ENCODE measurements around the gene TLL2. TPM values are rescaled to one million over a fixed set of nuclear protein-coding genes. Genes with fewer than 3 reads are reported as not detected.

The TLL2 gene
- total RNA-seq, 1 donor from 2014 or later, result 1.9 TPM

GRCh38 chr10:96338279-96338925, 175.3 kb downstream of the TLL2 start:
- Mint-ChIP-seq H3K27me3 (ENCODE audit: low read depth) (peaks cover 20% of the 10 kb centered on the region), H3K36me3 (ENCODE audit: low read depth) (no peaks in the 10 kb centered on the region), H3K9me3 (ENCODE audit: low read depth) (no peaks in the 10 kb centered on the region), H3K4me1 (ENCODE audit: low read depth) (peaks cover 5% of the 10 kb centered on the region), H3K27ac (ENCODE audit: unreplicated experiment) (no peak overlapping the region), H3K4me3 (ENCODE audit: unreplicated experiment) (no peak overlapping the region)
- DNase-seq (ENCODE audit: low spot score), result no peak
- no peak for TF ChIP-seq CTCF (IDR thresholded peaks at IDR 0.05)

GRCh38 chr10:96337106-96337505, 176.6 kb downstream of the TLL2 start:
- peaks cover 26% of the 10 kb centered on the region for H3K27me3 Mint-ChIP-seq (ENCODE audit: low read depth)
- H3K36me3 Mint-ChIP-seq (ENCODE audit: low read depth), result no peaks in the 10 kb centered on the region
- DNase-seq (ENCODE audit: low spot score), result no peak
- H3K4me1 Mint-ChIP-seq (ENCODE audit: low read depth), result peaks cover 5% of the 10 kb centered on the region
- H3K9me3 Mint-ChIP-seq (ENCODE audit: low read depth), result no peaks in the 10 kb centered on the region
- H3K4me3 Mint-ChIP-seq (ENCODE audit: unreplicated experiment), result no peak overlapping the region
- TF ChIP-seq CTCF (IDR thresholded peaks at IDR 0.05), result no peak
- no peak overlapping the region for H3K27ac Mint-ChIP-seq (ENCODE audit: unreplicated experiment)

GRCh38 chr10:96334616-96335526, 178.9 kb downstream of the TLL2 start:
- Mint-ChIP-seq H3K27ac (ENCODE audit: unreplicated experiment) (no peak overlapping the region), H3K36me3 (ENCODE audit: low read depth) (no peaks in the 10 kb centered on the region), H3K4me3 (ENCODE audit: unreplicated experiment) (no peak overlapping the region), H3K4me1 (ENCODE audit: low read depth) (no peaks in the 10 kb centered on the region), H3K27me3 (ENCODE audit: low read depth) (peaks cover 36% of the 10 kb centered on the region), H3K9me3 (ENCODE audit: low read depth) (no peaks in the 10 kb centered on the region)
- DNase-seq (ENCODE audit: low spot score), result no peak
- TF ChIP-seq CTCF (IDR thresholded peaks at IDR 0.05), result peak; percentile 86

GRCh38 chr10:96333101-96333500, 180.6 kb downstream of the TLL2 start:
- DNase-seq (ENCODE audit: low spot score), result no peak
- TF ChIP-seq CTCF (IDR thresholded peaks at IDR 0.05), result no peak
- peaks cover 42% of the 10 kb centered on the region for H3K27me3 Mint-ChIP-seq (ENCODE audit: low read depth)
- H3K9me3 Mint-ChIP-seq (ENCODE audit: low read depth), result no peaks in the 10 kb centered on the region
- H3K4me1 Mint-ChIP-seq (ENCODE audit: low read depth), result no peaks in the 10 kb centered on the region
- no peaks in the 10 kb centered on the region for H3K36me3 Mint-ChIP-seq (ENCODE audit: low read depth)
- H3K27ac Mint-ChIP-seq (ENCODE audit: unreplicated experiment), result no peak overlapping the region
- H3K4me3 Mint-ChIP-seq (ENCODE audit: unreplicated experiment), result no peak overlapping the region

GRCh38 chr10:96327462-96327861, 186.3 kb downstream of the TLL2 start:
- Mint-ChIP-seq H3K36me3 (ENCODE audit: low read depth) (no peaks in the 10 kb centered on the region), H3K27me3 (ENCODE audit: low read depth) (peaks cover 50% of the 10 kb centered on the region), H3K27ac (ENCODE audit: unreplicated experiment) (no peak overlapping the region), H3K4me3 (ENCODE audit: unreplicated experiment) (no peak overlapping the region), H3K4me1 (ENCODE audit: low read depth) (no peaks in the 10 kb centered on the region), H3K9me3 (ENCODE audit: low read depth) (no peaks in the 10 kb centered on the region)
- no peak for TF ChIP-seq CTCF (IDR thresholded peaks at IDR 0.05)
- no peak for DNase-seq (ENCODE audit: low spot score)
